ENCODE results near the gene FBLN1. TPM values are rescaled to one million over a fixed set of nuclear protein-coding genes. Genes with fewer than 3 reads are reported as not detected.

Gene FBLN1
- total RNA-seq, 2 experiments from 2014 or later: not detected

Other genes with a start within 250 kb of the FBLN1 start
- not detected for gene UPK3A, start 217.9 kb upstream of the FBLN1 start, total RNA-seq
- gene FAM118A, start 192.9 kb upstream of the FBLN1 start, total RNA-seq: 10 to 100 TPM; 35.6 to 37.0 TPM
- gene SMC1B, start 89.3 kb upstream of the FBLN1 start, total RNA-seq: under 1 TPM; 0.58 to 0.64 TPM
- 1 to 10 TPM; 4.8 to 7.0 TPM for gene RIBC2, start 89.2 kb upstream of the FBLN1 start, total RNA-seq
- gene ATXN10, start 169.0 kb downstream of the FBLN1 start, total RNA-seq: 100 to 1,000 TPM in 1 of 2 experiments, 10 to 100 TPM in 1; 91.5 to 103 TPM